Hematopoietic multipotent progenitor cell treated with erythropoietin and hydrocortisone succinate and interleukin-3 and kit ligand, for 17 days (in vitro differentiated cells): Measurements from ENCODE around the gene LMO2.

Experiments used
- DNase-seq: peaks from one replicate; pipeline ENCODE4 v3.0.0-alpha.2; 2015; ENCODE audit warnings: low spot score

LMO2 gene

DNA sequence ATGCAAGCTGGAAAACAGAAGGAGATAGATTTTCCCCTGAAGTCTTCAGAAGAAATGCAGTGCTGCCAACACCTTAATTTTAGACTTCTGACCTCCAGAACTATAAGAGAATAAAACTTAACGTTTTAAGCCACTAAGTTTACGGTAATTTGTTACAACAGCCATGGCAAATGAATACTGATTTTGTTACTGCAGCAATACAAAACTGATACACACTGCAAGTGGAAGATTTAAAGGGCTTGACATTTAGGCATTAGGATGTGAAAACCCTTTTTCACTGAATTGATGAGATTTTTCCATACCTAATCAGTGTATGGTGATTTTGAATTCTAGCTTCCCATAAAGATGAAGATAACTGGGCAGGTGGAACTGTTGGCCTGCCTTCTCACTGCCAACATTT, 22.1 kb upstream of the LMO2 start:
- no peak for DNase-seq

- peak; percentile 21 for DNase-seq
Measured at GRCh38 chr11:33912405-33913361, 20.8 kb upstream of the LMO2 start.

DNA sequence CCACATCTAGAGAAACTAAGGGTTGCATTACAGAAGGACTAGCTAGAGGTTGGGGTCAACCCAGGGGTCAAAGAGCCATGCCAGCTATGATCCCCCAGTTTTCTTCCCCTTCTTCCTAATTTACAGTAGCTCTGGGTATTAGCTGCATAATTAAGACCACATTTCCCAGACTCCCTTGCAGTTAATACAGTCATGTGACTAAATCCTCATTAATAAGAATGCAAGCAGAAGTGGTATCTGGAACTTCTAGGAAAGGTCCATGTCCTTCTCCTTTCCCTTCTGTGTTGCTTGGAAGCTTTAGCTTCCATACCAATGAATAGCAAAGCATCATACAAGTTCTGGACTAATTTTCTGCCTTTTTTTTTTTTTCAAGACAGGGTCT, 19.1 kb upstream of the LMO2 start:
- no peak for DNase-seq

DNA sequence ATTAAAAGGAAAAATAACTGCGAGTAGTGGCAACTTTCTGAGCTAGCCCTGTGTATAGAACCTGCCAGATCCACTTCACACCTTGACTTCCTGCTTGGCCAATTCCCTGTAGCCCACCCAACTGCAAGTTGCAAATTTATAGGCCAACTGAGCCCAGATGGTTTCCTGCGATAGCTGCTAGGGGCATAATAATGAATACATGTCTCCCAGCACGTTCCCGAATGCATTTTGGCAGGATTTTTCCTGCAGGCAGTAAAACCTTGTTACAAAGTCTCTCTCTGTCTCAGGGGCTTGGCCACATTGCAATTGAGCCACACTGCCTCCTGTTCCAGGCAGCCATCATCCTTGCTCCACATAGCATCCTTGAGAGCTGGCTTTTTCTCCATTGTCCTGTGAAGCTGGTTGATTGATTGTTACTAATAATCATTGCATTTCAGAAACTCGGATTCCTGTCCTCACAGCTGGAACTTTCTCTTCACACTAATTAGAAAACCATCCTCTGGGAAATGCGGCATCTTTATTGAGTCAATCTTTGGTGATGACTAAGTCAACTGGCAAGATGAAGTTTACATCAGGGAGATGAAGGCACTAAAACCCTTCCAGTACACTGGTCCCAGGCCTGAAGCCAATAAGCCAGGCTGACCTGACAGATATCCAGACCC, 18.6 kb upstream of the LMO2 start:
- DNase-seq: no peak

- DNase-seq: no peak
Measured at GRCh38 chr11:33909552-33909951, 17.7 kb upstream of the LMO2 start.

DNA sequence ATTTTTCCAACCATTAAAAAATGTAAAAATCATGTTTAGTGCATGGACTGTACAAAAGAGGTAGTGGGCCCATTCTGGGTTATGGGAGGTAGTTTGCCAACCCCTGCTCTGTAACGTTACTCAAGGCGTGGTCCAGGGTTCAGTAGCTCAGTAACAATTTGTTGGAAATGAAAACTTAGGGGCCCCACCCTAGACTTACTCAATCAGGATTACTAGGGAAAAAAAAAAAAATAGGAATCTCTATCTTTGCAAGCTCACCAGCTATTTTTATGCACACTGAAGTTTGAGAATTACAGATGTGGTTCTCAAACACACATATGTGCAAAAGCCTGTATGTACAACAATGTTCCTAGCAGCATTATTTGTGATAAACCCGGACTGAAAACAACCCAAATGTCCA, 17.3 kb upstream of the LMO2 start:
- no peak for DNase-seq

DNA sequence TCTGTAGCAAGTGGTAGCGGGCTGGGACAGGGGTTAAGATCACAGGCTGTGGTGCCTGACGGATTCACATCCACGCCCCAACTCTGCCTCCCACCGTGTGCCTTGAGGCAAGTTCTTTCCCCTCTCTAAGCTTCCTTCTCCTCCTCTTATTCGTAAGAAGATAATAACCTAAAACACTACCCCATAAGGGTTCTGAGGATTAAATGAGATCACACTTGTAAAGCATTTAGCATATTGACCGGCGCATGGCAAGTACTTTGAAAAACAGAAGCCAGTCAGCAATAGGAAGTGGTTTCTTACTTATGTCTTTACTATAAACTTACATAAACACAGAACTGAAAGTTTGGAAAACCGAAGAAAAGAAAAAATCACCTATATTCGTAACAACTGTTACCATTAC, 15.5 kb upstream of the LMO2 start:
- no peak for DNase-seq

DNA sequence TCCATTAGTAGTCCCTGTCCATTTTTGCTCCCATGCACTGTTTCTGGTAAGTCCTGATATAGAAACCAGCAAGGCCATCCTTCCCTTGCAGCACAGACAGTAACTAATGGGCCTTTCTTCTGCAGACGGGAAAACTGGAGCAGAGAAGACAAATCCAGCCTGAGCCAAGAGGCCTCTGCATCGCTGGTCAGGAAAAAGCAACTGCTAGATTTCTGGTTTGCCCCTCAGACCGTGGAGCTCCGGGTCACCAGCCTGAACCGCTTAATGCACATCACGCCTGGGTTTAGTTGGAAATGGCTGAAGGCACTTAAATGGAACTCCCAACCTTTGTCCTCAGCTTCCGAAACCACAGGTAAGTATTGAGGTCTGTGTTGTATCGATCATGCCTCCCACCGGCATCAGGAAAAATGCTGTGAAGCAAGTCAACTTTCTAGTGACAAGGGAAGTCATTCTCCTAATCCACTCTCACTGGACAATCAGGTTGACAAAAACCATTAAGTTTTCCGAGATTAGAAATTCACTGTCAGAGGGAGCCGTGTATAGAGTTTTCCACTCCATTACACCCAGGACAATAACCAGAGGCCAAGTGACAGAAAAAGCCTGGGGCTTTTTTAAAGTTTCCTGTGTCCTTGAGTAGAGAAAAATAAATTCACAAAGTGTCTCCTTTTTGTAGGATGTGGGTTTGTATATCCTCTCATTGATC, 14.8 kb upstream of the LMO2 start:
- no peak for DNase-seq

- DNase-seq: no peak
Measured at GRCh38 chr11:33904102-33904501, 12.2 kb upstream of the LMO2 start.

GRCh38 chr11:33900159-33900840, 8.4 kb upstream of the LMO2 start:
- no peak for DNase-seq

DNA sequence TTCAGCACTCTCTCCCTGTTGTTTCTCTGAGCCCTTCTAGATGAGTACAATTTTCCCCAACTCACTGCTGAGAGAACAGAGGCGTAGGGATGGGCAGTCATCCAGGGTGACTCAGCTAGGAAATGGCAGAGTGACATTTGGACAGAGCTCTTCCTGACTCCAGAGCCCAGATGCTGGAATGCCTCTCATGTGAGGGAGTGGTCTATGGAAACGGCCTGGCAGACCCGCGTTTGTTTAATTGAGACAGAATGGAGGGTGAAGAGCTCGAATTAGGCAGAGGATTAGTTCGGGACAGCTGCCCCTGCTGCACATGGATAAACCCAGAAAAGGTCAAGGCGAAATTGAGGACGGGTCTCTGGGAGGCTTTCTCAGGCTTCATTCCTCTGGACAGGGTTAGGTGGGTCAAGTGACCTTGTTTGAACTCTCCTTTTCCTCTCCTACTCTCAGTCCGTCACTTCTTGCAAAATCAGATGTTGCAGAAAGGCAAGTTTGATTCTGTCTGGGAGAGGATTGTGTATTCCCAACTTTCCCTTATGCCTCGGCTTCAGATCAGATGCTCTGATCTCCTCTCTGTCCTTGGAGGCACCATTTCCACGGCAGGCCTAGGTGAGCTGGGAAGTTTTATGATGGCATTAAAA, 7.6 kb upstream of the LMO2 start:
- peak; percentile 42 for DNase-seq

DNA sequence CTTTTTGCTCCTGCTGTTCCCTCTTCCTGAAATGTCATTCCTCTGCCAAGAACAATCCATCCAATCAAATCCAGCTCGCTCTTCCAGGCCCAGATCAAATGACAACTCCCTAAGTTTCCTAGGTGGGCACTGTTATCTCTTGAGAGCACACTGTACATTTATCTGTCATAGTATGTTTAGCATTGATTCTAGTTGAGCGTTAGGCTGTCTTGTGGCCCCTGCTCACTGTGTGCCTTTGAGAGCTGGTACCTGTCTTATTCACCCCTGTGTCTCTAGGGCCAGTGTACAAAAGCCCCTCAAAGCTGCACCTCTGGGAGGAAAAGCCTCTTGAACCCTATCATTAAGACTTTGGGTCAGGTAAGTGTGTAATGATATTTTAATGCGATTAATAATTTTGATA, 7.1 kb upstream of the LMO2 start:
- no peak for DNase-seq

GRCh38 chr11:33897761-33898375, 6.0 kb upstream of the LMO2 start:
- DNase-seq: no peak

- no peak for DNase-seq
Measured at GRCh38 chr11:33896911-33897310, 5.0 kb upstream of the LMO2 start.

DNA sequence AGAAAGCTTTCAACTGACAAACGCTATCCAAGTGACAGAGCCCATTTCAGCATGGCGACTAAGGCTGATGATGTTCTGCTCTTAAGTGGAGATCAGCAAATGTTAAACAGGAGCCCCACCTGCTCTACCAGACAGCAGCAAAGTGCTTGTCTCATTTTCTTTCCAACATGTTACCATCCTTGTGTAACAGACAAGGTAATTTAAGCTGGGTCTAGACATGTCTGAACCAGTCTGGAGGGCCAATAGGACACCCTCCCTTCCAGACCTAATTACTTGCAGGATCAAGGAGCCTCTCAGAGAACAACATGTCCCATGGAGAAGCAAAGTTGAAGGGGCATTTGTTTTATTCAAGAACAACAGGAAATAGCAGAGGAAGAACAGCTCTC, 3.9 kb upstream of the LMO2 start:
- no peak for DNase-seq

- peak; percentile 24 for DNase-seq
Measured at GRCh38 chr11:33894398-33894746, 2.5 kb upstream of the LMO2 start.

DNA sequence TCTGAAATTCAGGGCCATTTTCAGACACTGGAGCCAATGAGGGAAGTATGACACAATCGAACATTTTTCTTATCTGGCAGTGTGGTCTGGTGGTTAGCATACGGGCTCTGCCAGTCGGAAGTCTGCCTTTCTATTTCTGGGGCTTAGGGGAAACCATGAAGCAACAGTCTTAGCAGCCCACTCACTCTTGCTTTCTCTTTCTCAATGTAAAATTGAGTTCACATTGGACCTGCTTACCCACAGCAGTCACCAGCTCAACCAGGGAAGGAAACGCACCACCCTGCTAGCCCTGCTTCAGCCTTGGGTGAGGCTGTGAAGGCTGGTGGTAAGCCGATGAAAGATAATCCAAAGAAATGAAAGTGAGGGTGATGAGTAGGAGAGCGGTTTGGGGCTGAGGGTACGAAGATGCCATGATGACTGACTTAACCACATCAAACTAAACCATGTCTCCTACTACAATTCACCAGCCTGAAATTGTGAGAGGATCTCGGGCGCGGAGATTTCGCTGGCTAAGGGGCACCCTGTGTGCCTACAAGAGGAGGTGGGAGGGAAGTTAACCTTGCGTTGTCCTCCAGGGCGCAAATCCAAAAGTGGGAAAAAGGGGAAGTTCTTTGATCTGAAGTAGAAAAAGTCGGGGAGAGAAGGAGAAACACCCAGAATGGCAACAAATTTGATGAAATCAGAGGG, 2.0 kb upstream of the LMO2 start:
- peak; percentile 64 for DNase-seq

GRCh38 chr11:33892906-33893594, 1.2 kb upstream of the LMO2 start:
- peak; percentile 51 for DNase-seq

DNA sequence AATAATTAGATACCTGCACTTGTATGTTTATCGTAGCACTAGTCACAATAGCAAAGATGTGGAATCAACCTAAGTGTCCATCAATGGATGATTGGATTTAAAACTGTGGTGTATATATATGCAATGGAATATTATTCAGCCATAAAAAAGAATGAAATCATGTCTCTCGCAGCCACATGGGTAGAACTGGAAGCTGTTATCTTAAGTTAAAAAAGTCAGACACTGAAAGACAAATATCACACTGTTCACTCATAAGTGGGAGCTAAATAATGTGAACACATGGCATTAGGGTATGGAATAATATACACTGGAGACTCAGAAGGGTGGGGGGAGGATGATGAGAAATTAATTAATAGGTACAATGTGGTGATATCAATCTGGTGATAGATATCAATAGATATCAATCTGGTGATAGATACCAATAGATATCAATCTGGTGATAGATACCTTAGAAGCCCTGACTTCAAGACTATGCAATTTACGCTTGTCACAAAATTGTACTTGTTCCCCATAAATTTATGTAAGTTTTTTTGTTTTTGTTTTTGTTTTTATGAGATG, 2.0 kb downstream of the LMO2 start:
- peak; percentile 8 for DNase-seq

- peak; percentile 36 for DNase-seq
Measured at GRCh38 chr11:33889296-33889695, 2.6 kb downstream of the LMO2 start.
